GM21576 (cell line): Measurements from ENCODE around the gene KLHL9.
"Not testable (repeated sequence)": the region's sequence is repeated elsewhere in the genome, so short reads cannot be mapped to it uniquely, and the experiment has no call there.

Experiments
- ATAC-seq: cut with Tn5 transposase; IDR thresholded peaks from one replicate; pipeline ENCODE4 v1.9.1; 2021; ENCODE audit warnings: mild to moderate bottlenecking, moderate library complexity; ENCODE audit not compliant: unreplicated experiment

KLHL9 gene, protein sequence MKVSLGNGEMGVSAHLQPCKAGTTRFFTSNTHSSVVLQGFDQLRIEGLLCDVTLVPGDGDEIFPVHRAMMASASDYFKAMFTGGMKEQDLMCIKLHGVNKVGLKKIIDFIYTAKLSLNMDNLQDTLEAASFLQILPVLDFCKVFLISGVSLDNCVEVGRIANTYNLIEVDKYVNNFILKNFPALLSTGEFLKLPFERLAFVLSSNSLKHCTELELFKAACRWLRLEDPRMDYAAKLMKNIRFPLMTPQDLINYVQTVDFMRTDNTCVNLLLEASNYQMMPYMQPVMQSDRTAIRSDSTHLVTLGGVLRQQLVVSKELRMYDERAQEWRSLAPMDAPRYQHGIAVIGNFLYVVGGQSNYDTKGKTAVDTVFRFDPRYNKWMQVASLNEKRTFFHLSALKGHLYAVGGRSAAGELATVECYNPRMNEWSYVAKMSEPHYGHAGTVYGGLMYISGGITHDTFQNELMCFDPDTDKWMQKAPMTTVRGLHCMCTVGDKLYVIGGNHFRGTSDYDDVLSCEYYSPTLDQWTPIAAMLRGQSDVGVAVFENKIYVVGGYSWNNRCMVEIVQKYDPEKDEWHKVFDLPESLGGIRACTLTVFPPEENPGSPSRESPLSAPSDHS

DNA sequence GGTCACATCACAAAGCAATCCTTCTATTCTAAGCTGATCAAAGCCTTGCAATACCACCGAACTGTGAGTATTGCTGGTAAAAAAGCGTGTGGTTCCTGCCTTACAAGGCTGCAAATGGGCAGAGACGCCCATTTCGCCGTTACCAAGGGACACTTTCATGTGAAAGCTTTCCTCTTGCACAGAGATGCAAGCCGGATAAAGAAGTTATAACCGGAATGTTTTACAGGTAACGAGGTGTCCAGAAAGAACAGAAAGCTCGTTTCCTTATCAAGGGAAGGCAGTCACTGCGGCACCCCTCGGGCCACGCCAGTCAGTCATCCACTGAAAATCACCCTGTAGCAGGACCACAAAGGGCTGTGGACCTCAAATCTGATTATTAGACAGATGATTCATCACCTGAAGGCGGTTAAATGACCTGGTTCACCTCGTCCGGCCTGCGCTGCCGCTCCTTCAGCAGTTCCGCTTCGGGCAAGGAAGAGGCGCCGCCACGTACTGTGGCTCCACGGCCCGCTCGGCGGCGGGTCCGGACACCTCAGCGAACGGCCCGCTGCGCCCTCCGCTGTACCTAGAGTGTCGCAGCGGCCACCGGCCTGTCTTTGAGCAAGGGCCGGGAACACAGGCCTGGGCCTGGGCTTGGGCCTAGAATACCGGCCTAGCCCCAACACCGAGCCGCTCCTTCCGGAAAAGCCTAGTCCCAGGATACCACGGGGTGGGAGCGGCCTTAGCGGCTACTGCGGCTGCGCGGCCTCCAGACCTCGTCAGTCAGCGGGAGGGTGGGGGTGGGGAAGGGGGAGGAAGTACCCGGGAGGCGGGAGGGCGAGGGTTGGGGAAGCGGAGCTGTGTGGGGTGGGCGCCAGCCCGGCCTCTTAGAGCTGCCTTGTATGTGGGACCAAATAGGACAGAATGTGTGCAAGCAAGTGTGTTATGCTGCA lies at the start of gene KLHL9:
Gene KLHL9, minus strand, starts transcription at position 704 of the 932 bp plus-strand sequence. Its CDS starts 545 bp downstream, at position 159.
- peak; percentile 89 for ATAC-seq

DNA sequence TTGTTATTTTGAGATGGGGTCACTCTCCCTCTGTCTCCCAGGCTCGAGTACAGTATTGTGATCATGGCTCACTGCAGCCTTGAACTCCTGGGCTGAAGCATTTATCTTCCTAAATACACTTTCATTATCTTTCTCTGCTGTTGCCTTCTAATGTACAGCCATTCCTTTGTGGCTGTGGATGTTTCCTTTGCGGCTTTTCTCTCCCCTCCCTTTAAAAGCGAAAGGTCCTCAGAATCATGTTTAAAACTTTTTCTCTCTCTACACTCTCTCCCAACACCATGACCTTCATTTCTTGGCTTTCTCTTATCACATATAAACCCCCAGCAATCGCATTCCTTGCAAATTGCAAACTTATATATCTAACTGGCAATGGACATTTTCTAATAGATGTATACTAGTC lies 48.4 kb upstream of the KLHL9 start:
- no peak for ATAC-seq

DNA sequence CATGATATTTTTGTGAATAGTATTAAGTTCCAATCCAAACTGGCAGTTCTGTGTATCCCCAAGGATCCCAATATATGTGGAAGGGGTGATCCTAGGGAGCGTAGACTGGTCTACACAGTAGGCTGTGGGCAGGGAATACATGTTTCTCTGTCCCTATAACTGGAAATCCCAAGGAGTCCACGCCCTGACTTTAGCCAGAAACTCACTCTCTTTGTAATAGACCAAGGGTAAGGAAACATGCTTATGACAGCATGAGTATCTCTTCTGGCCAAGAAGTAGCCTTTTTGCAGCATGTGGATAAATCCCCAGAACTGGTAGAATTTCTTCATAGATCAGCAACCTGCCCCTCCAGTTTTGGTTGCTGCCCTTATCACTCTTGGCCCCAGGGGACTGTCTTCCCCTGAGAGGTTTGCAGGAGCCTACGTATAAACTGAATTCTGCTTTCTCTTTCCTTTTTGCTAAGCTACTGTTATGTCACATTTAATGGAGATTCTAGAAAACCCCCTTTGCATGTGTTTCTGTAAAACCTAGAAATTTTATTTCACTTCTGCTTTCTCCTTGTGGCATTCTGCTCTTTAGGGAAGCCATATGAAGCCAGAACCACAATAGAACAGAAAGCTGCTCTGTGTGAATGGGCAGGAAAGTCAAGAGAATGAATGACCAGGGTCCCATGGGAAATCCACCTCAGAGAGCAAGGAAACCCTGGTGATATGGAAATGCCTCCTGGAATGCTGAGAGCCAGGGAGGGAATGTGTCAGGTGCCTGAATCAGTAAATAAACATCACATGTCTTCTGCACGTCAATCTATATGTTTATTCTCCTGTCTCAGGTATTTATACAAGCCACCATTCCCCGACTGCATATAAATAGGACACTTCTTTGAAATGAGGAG lies 46.5 kb upstream of the KLHL9 start:
- peak; percentile 98 for ATAC-seq

DNA sequence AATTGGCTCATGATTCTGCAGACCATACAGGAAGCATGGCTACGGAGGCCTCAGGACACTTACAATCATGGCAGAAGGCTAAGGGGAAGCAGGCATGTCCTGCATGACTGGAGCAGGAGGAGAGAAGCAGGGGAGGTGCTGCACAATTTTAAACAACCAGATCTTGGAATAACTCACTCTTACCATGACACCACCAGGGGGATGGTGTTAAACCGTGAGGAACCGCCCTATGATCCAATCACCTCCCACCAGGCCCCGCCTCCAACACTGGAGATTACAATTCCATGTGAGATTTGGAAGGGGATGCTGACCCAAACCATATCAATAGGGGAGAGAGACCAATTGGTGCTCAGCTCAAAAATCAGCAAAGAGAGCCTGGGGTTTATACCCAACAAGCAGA lies 36.3 kb upstream of the KLHL9 start:
- ATAC-seq = not testable (repeated sequence)

DNA sequence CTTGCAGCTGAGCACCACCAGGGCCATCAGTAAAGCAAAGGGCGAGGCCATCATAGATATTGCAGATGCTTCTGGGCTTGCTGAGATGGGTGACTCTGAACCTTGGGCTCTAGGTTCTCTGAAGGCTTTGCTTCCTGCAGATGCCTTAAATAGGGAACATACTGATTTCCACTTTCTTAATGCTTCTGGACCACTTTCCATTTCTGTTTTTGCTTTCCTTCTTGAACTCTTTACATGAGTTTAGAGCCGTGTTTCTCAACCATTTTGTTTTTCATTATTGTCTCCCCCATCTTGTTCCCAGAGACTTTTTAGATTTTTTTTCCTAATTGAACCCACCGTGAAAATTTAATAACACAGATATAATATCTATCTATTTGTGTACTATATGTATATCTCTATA lies 32.8 kb upstream of the KLHL9 start, which contains the start of gene IFNA13:
Gene IFNA13, minus strand, starts transcription at position 101 of the 400 bp plus-strand sequence. Its CDS starts 47 bp downstream, at position 54.
- no peak for ATAC-seq

DNA sequence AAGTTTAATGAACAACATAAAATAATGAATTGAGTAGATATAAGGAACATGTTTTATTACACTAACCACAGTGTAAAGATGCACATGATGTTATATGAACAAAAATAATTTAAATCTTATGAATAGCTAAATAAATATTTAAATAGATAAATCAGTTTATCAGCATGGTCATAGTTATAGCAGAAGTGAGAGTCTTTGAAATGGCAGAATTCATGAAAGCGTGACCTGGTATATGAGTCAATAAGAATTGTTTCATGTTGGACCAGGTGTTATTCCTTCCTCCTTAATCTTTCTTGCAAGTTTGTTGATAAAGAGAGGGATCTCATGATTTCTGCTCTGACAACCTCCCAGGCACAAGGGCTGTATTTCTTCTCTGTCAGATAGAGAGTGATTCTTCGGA lies 32.0 kb upstream of the KLHL9 start:
- peak; percentile 94 for ATAC-seq

DNA sequence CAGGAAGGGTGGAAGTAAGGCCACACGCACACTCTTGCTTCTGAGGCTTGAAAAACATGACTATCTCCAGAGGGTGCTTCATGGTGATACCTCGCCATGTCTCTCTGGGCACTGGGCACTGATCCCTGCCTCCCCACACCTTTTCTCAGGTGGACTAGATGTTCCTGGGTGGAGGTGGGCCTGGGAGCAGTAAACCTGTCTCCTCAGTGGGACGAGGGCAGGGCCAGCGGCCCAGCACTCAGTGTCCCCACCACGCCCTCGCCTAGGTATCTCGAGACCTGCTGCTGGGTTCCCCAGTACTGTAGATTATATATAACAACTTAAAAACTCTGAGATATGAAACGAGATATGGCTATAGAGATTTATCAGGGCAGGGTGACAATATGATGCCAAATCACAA lies 27.1 kb upstream of the KLHL9 start:
- ATAC-seq = no peak

DNA sequence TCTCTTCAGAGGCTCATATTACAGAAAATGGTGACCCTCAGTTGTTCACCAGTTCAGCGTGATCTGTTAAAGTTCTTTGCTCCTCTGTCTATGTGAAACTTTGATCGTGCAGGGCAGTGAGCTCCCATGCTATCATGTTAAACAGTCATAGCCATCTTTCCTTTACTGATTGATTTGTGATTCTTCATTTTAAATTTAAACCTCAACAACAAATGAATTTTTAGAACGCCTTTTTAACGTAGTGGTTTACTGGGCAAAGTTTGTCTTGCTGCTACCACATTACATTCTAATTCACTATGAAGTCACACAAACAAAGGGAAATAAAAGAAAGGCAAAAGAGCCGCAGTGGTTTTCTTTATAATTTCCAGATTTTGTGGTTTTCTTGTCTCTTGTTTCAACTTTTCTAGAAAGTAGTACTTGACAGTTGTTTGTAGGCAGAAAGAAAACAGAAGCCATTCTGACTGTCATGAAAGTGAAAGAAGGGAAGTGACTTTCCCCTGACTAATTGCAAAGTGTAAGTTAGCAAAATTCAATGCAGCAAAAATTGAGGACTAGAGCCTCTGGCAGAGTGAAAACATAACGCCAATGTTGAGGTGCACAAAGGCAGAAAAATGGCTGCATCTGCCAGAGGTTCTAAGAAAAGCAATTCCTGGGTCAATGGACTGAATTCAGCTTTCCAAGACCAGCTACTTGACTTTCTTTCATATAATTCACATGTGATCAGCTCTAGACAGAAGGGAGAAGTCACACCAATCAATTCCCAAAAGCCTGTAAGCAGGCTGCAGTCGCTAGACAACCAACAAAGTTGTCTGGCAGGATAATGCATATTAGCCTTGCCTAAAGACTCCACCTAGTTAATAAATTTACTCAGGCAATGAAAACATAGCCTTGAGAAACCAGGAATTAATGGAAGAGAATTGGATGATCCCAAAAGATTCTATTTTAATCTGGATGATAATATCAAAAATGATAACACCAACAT lies 22.6 kb upstream of the KLHL9 start:
- ATAC-seq = peak; percentile 93

DNA sequence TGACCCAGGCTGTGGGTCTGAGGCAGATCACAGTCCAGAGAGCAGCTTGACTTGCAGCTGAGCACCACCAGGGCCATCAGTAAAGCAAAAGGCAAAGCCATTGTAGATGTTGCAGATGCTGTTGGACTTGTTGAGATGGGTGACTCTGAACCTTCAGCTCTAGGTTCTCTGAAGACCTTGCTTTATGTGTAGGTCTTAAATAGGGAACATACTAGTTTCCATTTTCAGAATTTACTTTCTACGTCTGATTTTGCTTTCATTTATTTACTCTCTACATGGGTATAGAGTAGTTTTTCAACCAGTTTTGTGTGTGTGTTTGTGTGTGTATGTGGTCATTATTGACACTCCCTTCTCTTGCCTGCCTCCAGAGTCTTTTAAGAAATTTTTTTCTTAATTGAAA lies 15.6 kb upstream of the KLHL9 start, which contains the start of gene IFNA6:
Gene IFNA6, minus strand, starts transcription at position 101 of the 400 bp plus-strand sequence. Its CDS starts 0 bp downstream, at position 101.
- no peak for ATAC-seq

DNA sequence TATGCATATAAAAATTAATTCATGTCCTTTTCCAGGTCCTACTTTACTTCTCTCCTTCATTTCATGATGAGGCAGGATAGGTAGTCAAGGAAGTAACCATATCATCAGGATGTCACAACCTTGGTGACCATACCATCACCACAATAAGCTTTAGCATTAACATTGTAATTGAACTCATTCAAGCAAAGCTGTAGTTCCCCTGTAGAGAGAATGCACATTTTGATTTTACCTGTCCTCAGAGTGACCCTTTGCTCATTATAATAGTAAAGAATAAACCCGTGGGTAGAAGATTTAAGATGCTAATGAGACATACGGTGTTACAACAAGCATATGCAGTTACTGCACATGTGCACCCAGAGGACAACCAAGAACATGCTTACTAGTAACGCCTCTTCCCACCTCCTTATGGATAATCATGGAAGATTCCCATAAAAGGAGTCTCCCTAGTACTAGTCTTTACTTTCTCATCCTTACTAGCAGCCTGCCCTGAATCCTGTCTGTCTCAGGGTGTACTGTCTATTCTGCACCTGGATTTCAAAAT lies 13.3 kb upstream of the KLHL9 start:
- no peak for ATAC-seq

DNA sequence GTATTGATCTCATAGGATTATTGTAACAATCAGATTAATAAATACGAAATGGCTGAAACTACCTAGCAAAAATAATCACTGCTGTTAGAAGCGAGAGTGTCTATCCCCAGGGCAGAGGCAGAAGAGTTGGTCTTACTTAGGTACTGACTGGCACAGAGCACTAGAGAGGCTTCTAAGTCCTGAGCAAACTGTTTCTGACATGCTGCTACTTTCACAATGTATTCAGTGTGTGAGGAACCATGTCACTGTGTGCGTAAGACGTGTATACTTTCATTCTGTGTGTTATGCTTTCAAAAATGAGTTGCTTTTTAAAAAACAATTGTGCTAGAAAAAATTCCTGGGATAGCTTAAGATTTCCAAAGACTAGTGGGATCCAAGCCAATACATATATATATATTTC lies 5.5 kb upstream of the KLHL9 start:
- ATAC-seq = no peak

DNA sequence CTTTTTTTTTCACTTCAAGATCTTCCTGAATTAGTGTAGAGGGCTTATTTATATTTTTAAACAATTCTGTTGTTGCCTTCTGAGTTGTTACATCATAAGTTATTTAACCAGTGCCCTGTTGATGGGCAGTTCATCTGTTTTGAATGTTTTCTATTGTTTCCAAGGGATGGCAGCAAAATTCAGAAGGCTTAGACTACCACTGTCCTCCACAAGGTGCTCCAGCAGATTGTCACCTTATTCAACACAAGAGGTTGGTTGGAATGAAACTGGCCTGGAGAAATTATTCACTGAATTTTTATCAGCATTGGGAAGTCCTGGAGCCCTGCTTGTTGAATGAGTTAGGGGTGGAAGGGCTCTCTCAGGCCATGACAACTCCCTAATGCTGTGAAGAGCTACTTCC lies 1.3 kb upstream of the KLHL9 start:
- ATAC-seq = no peak

DNA sequence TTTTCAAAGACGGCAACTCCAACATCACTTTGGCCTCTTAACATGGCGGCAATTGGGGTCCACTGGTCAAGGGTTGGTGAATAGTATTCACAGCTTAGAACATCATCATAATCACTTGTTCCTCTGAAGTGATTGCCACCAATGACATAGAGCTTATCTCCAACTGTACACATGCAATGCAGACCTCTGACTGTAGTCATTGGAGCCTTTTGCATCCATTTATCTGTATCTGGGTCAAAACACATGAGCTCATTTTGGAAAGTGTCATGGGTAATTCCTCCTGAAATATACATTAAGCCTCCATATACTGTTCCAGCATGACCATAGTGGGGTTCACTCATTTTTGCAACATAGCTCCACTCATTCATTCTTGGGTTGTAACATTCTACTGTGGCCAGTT lies 2.0 kb downstream of the KLHL9 start:
- ATAC-seq = no peak

DNA sequence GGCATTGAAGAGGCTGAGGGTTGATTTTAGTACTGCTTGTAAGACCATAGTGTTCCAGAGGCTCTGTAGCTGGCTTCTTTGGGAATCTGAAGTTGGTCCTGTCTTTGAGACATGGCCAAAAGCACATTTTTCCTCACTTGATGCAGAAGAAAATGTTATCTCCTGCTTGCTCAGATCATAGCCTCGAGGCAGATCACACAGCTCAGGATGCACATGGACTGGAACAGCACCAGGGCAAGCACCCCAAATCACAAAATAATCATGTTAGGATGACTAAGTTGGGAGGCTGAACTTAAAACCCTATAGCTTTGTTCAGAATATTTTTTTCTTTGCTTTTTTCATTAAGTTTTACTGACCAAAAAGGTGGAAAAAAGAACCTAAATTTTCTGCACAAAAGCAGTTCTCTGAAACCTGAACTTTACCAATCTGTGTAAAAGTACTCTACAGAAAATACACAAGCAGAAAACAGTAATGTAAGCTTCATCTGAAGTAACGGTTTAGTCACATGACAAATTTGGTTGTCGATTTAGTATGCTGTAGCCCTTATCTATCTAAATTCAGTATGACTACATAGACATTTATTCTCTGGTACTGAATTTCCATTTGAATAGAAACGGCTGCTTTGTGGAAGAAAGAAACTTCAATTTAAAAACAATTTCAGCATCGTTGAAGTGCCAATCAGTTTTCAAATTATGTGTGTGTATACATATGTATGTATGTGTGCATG lies 3.4 kb downstream of the KLHL9 start:
- ATAC-seq = no peak

DNA sequence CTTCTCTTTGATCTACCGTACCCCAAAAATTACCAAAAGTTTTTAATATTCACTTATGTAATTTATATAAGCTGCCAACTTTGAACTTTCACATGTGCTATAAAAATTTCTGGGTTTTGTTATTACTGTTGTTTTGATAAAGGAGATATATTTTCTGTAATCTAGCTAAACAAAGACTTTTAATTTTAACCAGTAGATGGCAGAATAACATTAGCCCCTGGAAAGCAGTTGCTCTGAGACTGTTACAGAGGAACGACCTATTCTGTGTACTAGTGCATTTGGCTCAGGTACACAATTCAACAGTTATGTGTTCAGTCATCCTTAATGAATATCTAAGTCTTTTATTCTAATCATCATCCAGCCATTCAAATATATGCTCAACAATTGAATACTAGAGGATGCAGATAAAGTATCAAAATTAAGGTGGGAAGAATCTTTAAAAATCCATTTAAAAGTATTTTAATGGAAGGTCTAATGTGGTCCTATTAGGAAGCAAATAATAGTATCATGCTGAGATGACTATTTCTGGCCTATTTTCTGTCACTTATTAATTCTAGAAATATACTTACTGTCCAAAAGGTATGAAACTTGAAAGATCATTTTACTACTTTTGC lies 8.6 kb downstream of the KLHL9 start:
- peak; percentile 80 for ATAC-seq

DNA sequence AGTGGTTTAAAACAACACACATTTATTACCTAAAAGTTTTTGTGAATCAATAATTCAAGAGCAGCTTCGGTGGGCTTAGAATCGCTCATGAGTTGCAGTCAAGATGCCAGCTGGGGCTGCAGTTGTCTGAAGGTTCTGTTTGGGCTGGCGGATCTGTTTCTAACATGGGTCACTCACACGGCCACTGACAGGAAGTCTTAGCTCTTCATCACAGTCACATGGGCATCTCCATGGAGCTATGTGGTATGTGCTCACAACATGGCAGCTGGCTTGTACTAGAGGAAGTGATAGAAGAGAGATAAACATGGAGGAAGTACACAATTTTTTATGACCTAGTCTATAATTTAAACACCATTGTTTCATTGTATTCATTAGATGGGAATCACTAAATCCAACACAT lies 11.2 kb downstream of the KLHL9 start:
- no peak for ATAC-seq

DNA sequence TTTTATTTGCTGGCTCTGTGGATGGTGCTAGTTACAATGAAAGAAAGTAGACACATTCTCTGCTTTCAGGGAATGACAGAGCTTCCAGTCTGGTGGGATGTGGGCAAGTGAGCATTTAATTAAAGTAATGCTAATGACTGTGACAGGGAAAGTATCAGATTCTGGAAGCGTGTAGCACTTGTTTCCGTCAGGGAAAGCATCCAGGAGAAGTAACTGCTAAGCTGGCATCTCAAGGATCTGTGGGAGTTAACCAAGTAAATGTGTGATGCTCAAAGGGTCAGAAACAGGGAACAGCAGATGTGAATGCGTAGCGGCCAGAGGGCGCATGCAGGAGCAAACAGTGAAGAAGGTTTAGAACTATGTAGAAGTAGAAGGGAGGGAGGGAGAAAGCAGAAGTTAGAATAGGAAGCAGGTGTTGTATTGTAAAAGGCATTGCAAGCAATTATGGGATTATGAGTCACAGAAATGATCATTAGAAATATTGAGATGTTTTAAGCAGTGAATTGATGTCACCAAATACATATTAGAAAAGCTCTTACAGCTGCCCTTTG lies 12.2 kb downstream of the KLHL9 start:
- no peak for ATAC-seq
